ENCODE results near the gene HLA-DOA.
A peak's percentile ranks its signal among the peaks of the same experiment; 100 is the strongest.

HLA-DOA gene

GRCh38 chr6:33018418-33018817 is 9.0 kb upstream of the HLA-DOA start:
- no peak for TF ChIP-seq CTCF (IDR thresholded peaks at IDR 0.05; ENCODE audit: extremely low read depth, insufficient read depth, missing control alignments)
- in situ Hi-C loops (cut with MboI; ENCODE audit: low pct_unique_long_range_greater_than_20kb, low sequenced_read_pairs, unreplicated experiment): no loop called here
- DNase-seq (ENCODE audit: low spot score): peak; percentile 12

GRCh38 chr6:33017694-33018353 is 8.4 kb upstream of the HLA-DOA start:
- peak; percentile 9 for DNase-seq (ENCODE audit: low spot score)
- TF ChIP-seq CTCF (IDR thresholded peaks at IDR 0.05; ENCODE audit: extremely low read depth, insufficient read depth, missing control alignments): no peak

GRCh38 chr6:33017018-33017417 is 7.6 kb upstream of the HLA-DOA start:
- no peak for DNase-seq (ENCODE audit: low spot score)
- in situ Hi-C loops (cut with MboI; ENCODE audit: low pct_unique_long_range_greater_than_20kb, low sequenced_read_pairs, unreplicated experiment): no loop called here

More at GRCh38 chr6:33017694-33018353, 8.4 kb upstream of the HLA-DOA start:
- in situ Hi-C loops (cut with MboI; ENCODE audit: low pct_unique_long_range_greater_than_20kb, low sequenced_read_pairs, unreplicated experiment): no loop called here

GRCh38 chr6:33015798-33016197 is 6.4 kb upstream of the HLA-DOA start:
- DNase-seq (ENCODE audit: low spot score): no peak
- no peak for TF ChIP-seq CTCF (IDR thresholded peaks at IDR 0.05; ENCODE audit: extremely low read depth, insufficient read depth, missing control alignments)
- in situ Hi-C loops (cut with MboI; ENCODE audit: low pct_unique_long_range_greater_than_20kb, low sequenced_read_pairs, unreplicated experiment): no loop called here

More at GRCh38 chr6:33017018-33017417, 7.6 kb upstream of the HLA-DOA start:
- TF ChIP-seq CTCF (IDR thresholded peaks at IDR 0.05; ENCODE audit: extremely low read depth, insufficient read depth, missing control alignments): no peak

GRCh38 chr6:33014841-33015634 is 5.6 kb upstream of the HLA-DOA start:
- in situ Hi-C loops (cut with MboI; ENCODE audit: low pct_unique_long_range_greater_than_20kb, low sequenced_read_pairs, unreplicated experiment): loop anchor here (5.0 kb wide), 1 partner anchor 72 kb away; no protein-coding TSS in a partner anchor
- DNase-seq (ENCODE audit: low spot score): peak; percentile 73
- TF ChIP-seq CTCF (IDR thresholded peaks at IDR 0.05; ENCODE audit: extremely low read depth, insufficient read depth, missing control alignments): peak; percentile 70

GRCh38 chr6:33013608-33014007 is 4.2 kb upstream of the HLA-DOA start:
- in situ Hi-C loops (cut with MboI; ENCODE audit: low pct_unique_long_range_greater_than_20kb, low sequenced_read_pairs, unreplicated experiment): loop anchor here (5.0 kb wide), 1 partner anchor 74 kb away; no protein-coding TSS in a partner anchor
- DNase-seq (ENCODE audit: low spot score): no peak
- no peak for TF ChIP-seq CTCF (IDR thresholded peaks at IDR 0.05; ENCODE audit: extremely low read depth, insufficient read depth, missing control alignments)
